Caco-2 (cell line): Measurements from ENCODE around the gene CASP10. TPM values are rescaled to one million over a fixed set of nuclear protein-coding genes. Genes with fewer than 3 reads are reported as not detected.

Experiments used
- BruUV-seq: library from RNA; stranded (reverse); fragments of 400-500 nt; replicated peaks from 2 replicates; lab custom pipeline; 2021; lab: Mats Ljungman, UMichigan
- CTCF ChIA-PET: fragments of 300-600 bp; sonication (Branson Sonifier 250); formaldehyde crosslinking; loops from one replicate; lab custom pipeline; 2022; ENCODE audit warnings: antibody characterized with exemption; lab: Charles Lee
- POLR2A ChIA-PET: fragments of 300-600 bp; sonication (Branson Sonifier 250); formaldehyde crosslinking; loops from one replicate; lab custom pipeline; 2022; ENCODE audit warnings: antibody characterized with exemption; lab: Charles Lee
- DNase-seq, 2 experiments: peaks; one replicate each; pipeline versions ENCODE4 v3.0.0 to v3.0.0-alpha.2; 2020 to 2022
- H3K27me3 ChIP-seq: replicated peaks from 2 replicates; pipeline ENCODE4 v1.6.0; 2011; ENCODE audit warnings: low read length; ENCODE audit not compliant: control insufficient read depth, insufficient read depth
- H3K36me3 ChIP-seq: 2 replicates; pipeline ENCODE4 v1.5.1; 2011; ENCODE audit warnings: low read length; ENCODE audit not compliant: control insufficient read depth, insufficient read depth
- H3K4me1 ChIP-seq: fragments of 250-450 bp; sonication (Bioruptor Pico); 2 replicates; pipeline ENCODE4 v1.5.1; 2020; ENCODE audit warnings: mild to moderate bottlenecking
- H3K4me3 ChIP-seq: 2 replicates; pipeline ENCODE4 v1.5.1; 2011; ENCODE audit warnings: low read depth, mild to moderate bottlenecking, control low read depth, low read length
- H3K9me3 ChIP-seq: fragments of 250-450 bp; sonication (Bioruptor Pico); 2 replicates; pipeline ENCODE4 v1.5.1; 2020; ENCODE audit warnings: mild to moderate bottlenecking, moderate library complexity
- H3K27ac Mint-ChIP-seq: one replicate; pipeline ENCODE4 v1.8.0; 2022; ENCODE audit warnings: mixed read lengths; ENCODE audit not compliant: unreplicated experiment
- H3K27me3 Mint-ChIP-seq: one replicate; pipeline ENCODE4 v1.8.0; 2022; ENCODE audit warnings: mixed read lengths; ENCODE audit not compliant: insufficient read depth, unreplicated experiment
- H3K36me3 Mint-ChIP-seq: one replicate; pipeline ENCODE4 v1.8.0; 2022; ENCODE audit warnings: mild to moderate bottlenecking, mixed read lengths; ENCODE audit not compliant: insufficient read depth, unreplicated experiment
- H3K4me1 Mint-ChIP-seq: one replicate; pipeline ENCODE4 v1.8.0; 2022; ENCODE audit warnings: low read depth, mixed read lengths; ENCODE audit not compliant: unreplicated experiment
- H3K4me3 Mint-ChIP-seq: one replicate; pipeline ENCODE4 v1.8.0; 2022; ENCODE audit warnings: mild to moderate bottlenecking, moderate library complexity, mixed read lengths; ENCODE audit not compliant: unreplicated experiment
- H3K9me3 Mint-ChIP-seq: one replicate; pipeline ENCODE4 v1.8.0; 2022; ENCODE audit warnings: mixed read lengths; ENCODE audit not compliant: unreplicated experiment
- intact Hi-C: fragments of 100-400 bp; cut with micrococcal nuclease; formaldehyde crosslinking; loops from one replicate; pipeline ENCODE4 v1.10.0; 2022; ENCODE audit not compliant: unreplicated experiment
- total RNA-seq: library from RNA; stranded (reverse); gene quantifications from 2 replicates; pipeline ENCODE4 v1.2.3, GENCODE V29; 2022
- TF ChIP-seq, protein P1 (sequence below), 2 experiments: fragments of 200-600 bp in 1 of 2; IDR thresholded peaks; 1 replicate in 1 of 2; 2 replicates in 1 of 2; pipeline versions ENCODE4 v1.5.1 to v1.8.0; 2011 to 2022; ENCODE audit warnings: antibody characterized with exemption in 1 of 2, control low read depth in 1 of 2, inconsistent platforms in 1 of 2, low read depth in 1 of 2, low read length in 1 of 2, mild to moderate bottlenecking in 1 of 2, moderate library complexity in 1 of 2; ENCODE audit not compliant: insufficient read depth in 1 of 2, severe bottlenecking in 1 of 2, unreplicated experiment in 1 of 2

Gene CASP10
- total RNA-seq, 1 experiment from 2014 or later, result 5.8 TPM

DNA sequence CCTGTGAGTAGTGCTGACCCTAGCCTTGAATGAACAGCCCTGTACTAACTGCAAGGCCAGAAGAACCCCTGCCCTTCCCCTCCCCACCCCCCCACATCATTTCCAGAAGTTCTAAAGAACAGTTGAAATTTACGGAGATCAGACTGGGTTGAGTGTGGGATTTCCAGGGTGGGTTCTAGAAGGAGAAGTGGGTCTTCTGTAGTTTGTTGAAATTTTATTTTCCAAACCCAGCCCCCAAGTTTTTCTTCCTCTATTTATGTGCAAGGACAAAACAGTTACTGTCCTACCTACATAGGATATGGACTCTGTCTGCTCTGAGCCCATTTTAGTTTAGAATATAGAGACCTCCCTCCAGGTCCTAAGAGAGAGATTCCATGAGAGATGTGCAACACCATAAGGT is 26.3 kb upstream of the CASP10 start:
- H3K4me1 Mint-ChIP-seq, result peaks cover 24% of the 10 kb centered on the region
- POLR2A ChIA-PET, result no interaction called here
- CTCF ChIA-PET, result no interaction called here
- BruUV-seq, result no TSS peak
- TF ChIP-seq, protein P1, sequence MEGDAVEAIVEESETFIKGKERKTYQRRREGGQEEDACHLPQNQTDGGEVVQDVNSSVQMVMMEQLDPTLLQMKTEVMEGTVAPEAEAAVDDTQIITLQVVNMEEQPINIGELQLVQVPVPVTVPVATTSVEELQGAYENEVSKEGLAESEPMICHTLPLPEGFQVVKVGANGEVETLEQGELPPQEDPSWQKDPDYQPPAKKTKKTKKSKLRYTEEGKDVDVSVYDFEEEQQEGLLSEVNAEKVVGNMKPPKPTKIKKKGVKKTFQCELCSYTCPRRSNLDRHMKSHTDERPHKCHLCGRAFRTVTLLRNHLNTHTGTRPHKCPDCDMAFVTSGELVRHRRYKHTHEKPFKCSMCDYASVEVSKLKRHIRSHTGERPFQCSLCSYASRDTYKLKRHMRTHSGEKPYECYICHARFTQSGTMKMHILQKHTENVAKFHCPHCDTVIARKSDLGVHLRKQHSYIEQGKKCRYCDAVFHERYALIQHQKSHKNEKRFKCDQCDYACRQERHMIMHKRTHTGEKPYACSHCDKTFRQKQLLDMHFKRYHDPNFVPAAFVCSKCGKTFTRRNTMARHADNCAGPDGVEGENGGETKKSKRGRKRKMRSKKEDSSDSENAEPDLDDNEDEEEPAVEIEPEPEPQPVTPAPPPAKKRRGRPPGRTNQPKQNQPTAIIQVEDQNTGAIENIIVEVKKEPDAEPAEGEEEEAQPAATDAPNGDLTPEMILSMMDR (IDR thresholded peaks at IDR 0.05; ENCODE audit: insufficient read depth in 1 of 2, low read depth in 1 of 2, low read length in 1 of 2, severe bottlenecking in 1 of 2, unreplicated experiment in 1 of 2), result no peak
- no peak for DNase-seq
- H3K4me1 ChIP-seq, result peaks cover 21% of the 10 kb centered on the region
- no peak overlapping the region for H3K4me3 Mint-ChIP-seq
- H3K27ac Mint-ChIP-seq, result no peak overlapping the region
- H3K27me3 Mint-ChIP-seq, result no peaks in the 10 kb centered on the region
- peaks cover 53% of the 10 kb centered on the region for H3K36me3 Mint-ChIP-seq
- intact Hi-C loops, result no loop called here
- no peaks in the 10 kb centered on the region for H3K9me3 Mint-ChIP-seq
- H3K4me3 ChIP-seq, result no peak overlapping the region
- H3K27me3 ChIP-seq, result no peaks in the 10 kb centered on the region
- no peaks in the 10 kb centered on the region for H3K9me3 ChIP-seq
- H3K36me3 ChIP-seq, result peaks cover 7% of the 10 kb centered on the region

DNA sequence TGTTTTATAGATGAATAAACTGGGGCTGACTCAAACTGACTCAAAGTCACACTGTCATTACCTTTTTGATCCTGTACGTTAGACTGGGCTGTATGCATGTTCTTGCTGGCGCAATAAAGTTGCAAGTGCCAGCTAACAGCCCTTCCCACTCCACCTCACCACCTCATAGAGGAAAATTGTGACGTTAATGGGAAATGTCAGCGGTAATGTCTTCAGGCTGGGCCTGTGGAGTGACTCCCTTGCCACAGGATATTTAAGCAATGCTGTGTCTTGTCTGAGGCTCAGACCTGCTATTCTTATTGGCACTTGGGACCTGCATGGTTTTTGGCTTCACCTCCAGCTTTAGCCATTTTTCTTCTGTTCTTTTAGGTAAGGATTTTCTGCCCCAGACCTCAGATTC is 25.2 kb upstream of the CASP10 start:
- H3K4me3 ChIP-seq, result no peak overlapping the region
- DNase-seq, result no peak
- H3K27me3 Mint-ChIP-seq, result no peaks in the 10 kb centered on the region
- CTCF ChIA-PET, result interaction anchor here (0.6 to 2.7 kb wide), 23 partner anchors 8 to 268 kb away, joined by 3 to 22 read pairs (median 5); partner anchors contain the start of genes CASP10, CFLAR and ORC2
- TF ChIP-seq, protein P1 (IDR thresholded peaks at IDR 0.05; ENCODE audit: insufficient read depth in 1 of 2, low read depth in 1 of 2, low read length in 1 of 2, severe bottlenecking in 1 of 2, unreplicated experiment in 1 of 2), result no peak
- H3K27ac Mint-ChIP-seq, result peak overlapping the region; percentile 86
- POLR2A ChIA-PET, result interaction anchor here (0.6 to 1.2 kb wide), 4 partner anchors 13 to 75 kb away, joined by 3 to 6 read pairs (median 3); partner anchors contain the start of gene CFLAR
- H3K4me3 Mint-ChIP-seq, result peak overlapping the region; percentile 40
- peaks cover 5% of the 10 kb centered on the region; the same call in 1 of the 2 replicates for H3K36me3 ChIP-seq
- peaks cover 62% of the 10 kb centered on the region for H3K36me3 Mint-ChIP-seq
- H3K4me1 ChIP-seq, result peaks cover 12% of the 10 kb centered on the region
- no peaks in the 10 kb centered on the region for H3K27me3 ChIP-seq
- no peaks in the 10 kb centered on the region for H3K9me3 ChIP-seq
- intact Hi-C loops, result loop anchor here (1.0 kb wide), 7 partner anchors 8 to 256 kb away; partner anchors contain the start of genes HYCC2 and ORC2
- no TSS peak for BruUV-seq
- H3K9me3 Mint-ChIP-seq, result no peaks in the 10 kb centered on the region
- peaks cover 18% of the 10 kb centered on the region for H3K4me1 Mint-ChIP-seq

DNA sequence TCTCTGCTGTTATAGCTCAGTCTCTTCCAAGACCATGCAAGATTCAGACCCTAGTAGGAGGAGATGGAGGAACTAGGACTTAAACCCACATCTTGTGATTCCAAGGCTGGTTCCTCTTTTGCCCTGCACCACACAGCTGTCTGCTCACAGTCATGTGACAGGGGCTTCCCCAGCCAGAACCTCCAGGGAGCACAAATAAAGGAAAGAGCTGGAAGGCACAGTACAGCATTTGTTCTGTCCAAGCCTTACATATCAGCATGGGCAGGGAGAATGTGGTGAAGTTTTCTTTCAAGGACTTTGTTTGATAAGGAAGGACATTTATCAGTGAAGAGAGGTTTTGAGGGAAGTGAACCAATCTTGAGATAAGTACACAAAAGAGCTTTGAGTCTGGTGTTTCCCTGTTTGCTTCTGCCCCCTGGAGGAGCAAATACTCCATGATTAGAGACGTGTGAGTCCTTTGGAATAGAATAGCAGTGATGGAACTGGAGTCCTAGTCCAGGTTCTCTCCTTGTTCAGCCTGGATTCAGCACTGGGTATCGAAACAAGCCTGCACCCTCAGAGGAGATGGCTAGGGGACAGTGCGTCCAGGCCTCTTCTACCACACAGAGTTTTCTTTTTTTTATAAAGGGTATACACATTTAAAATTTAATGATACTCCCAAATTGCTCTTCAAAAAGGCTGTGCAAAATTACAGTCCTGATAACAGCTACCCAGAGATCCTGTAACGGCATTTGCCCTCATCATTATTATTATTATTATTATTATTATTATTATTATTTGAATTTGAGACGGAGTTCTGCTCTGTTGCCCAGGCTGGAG is 24.6 kb upstream of the CASP10 start:
- Mint-ChIP-seq H3K27me3 (no peaks in the 10 kb centered on the region), H3K4me3 (peak overlapping the region; percentile 40), H3K36me3 (peaks cover 65% of the 10 kb centered on the region), H3K4me1 (peaks cover 13% of the 10 kb centered on the region), H3K27ac (peak overlapping the region; percentile 86), H3K9me3 (no peaks in the 10 kb centered on the region)
- Histone ChIP-seq H3K9me3 (no peaks in the 10 kb centered on the region), H3K36me3 (peaks cover 5% of the 10 kb centered on the region; the same call in 1 of the 2 replicates), H3K4me1 (peaks cover 12% of the 10 kb centered on the region), H3K27me3 (no peaks in the 10 kb centered on the region), H3K4me3 (no peak overlapping the region)
- peak; percentile 84 to 86 for DNase-seq
- ChIA-PET POLR2A (interaction anchor here (0.6 to 1.2 kb wide), 4 partner anchors 14 to 74 kb away, joined by 3 to 6 read pairs (median 3); partner anchors contain the start of gene CFLAR), CTCF (interaction anchor here (0.5 to 2.7 kb wide), 24 partner anchors 8 to 268 kb away, joined by 3 to 22 read pairs (median 5); partner anchors contain the start of genes CASP10, CFLAR and ORC2)
- BruUV-seq, result no TSS peak
- intact Hi-C loops, result loop anchor here (1.0 kb wide), 7 partner anchors 9 to 257 kb away; partner anchors contain the start of genes HYCC2 and ORC2
- TF ChIP-seq, protein P1 (IDR thresholded peaks at IDR 0.05; ENCODE audit: insufficient read depth in 1 of 2, low read depth in 1 of 2, low read length in 1 of 2, severe bottlenecking in 1 of 2, unreplicated experiment in 1 of 2), result peak; percentile 71 to 84
